Lower leg skin (tissue), 4 donors: ENCODE data around the gene OR2Z1. TPM values are rescaled to one million over a fixed set of nuclear protein-coding genes. Genes with fewer than 3 reads are reported as not detected.

Experiments used
- DNase-seq, 2 donors: peaks; one replicate each; pipeline ENCODE4 v3.0.0-alpha.2; 2019; ENCODE audit warnings: low spot score in 2 of 2
- H3K4me3 ChIP-seq: fragments of 200-600 bp; sonication (generic); 2 replicates; pipeline ENCODE4 v1.5.1; 2017; ENCODE audit warnings: mild to moderate bottlenecking, low read depth; ENCODE audit not compliant: poor library complexity, severe bottlenecking
- CTCF ChIP-seq, 3 donors: fragments of 450-650 bp; IDR thresholded peaks; one replicate each; pipeline ENCODE4 v1.5.1; 2016; ENCODE audit warnings: antibody characterized with exemption in 3 of 3, mild to moderate bottlenecking in 3 of 3, moderate library complexity in 2 of 3
- POLR2A ChIP-seq, 2 donors: fragments of 450-650 bp; IDR thresholded peaks; one replicate each; pipeline ENCODE4 v1.6.1; 2016 to 2017; ENCODE audit warnings: antibody characterized with exemption in 2 of 2, mild to moderate bottlenecking in 1 of 2, moderate library complexity in 1 of 2
- WGBS, 2 donors: methylation state at CpG; one replicate each; pipeline ENCODE4 v1.1.5; 2018; 5-methylcytosine and 5-hydroxymethylcytosine counted together
- intact Hi-C: fragments of 100-400 bp; cut with DNase I; formaldehyde crosslinking; loops from one replicate; pipeline ENCODE4 v1.15.0; 2023; ENCODE audit warnings: low total_unique reads
- total RNA-seq, 4 donors: library from RNA; depleted of rRNA; stranded (reverse); fragments of >200 nt; gene quantifications; one replicate each; pipeline ENCODE4 v1.1.0, GENCODE V29; 2016

Gene OR2Z1
- total RNA-seq, 4 donors from 2014 or later: not detected

DNA sequence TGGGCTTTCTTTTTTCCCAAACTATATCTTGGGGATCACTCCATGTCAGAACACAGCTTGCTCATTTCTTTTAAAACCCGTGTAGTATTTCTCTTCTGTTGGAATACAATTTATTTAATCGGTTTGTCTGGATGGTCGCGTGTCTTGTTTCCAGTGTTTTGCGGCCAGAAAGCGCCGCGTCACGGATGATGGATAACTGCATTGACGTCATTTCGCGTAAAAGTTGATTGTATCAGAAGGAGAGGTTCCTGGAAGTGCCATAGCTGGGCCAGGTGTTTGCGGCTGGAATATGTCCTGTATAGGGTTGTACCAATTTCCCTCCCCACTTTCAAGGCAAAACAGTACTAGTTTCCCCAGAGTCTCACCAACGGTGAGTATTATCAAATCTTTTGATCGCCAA lies 32.5 kb upstream of the OR2Z1 start:
- no peak overlapping the region for H3K4me3 ChIP-seq
- intact Hi-C loops: no loop called here
- DNase-seq: no peak
- TF ChIP-seq CTCF (IDR thresholded peaks at IDR 0.05) (no peak), POLR2A (IDR thresholded peaks at IDR 0.05) (no peak)
- 89 to 90% methylated on average over 15 of the region's 15 CpGs for WGBS, 2 donors

DNA sequence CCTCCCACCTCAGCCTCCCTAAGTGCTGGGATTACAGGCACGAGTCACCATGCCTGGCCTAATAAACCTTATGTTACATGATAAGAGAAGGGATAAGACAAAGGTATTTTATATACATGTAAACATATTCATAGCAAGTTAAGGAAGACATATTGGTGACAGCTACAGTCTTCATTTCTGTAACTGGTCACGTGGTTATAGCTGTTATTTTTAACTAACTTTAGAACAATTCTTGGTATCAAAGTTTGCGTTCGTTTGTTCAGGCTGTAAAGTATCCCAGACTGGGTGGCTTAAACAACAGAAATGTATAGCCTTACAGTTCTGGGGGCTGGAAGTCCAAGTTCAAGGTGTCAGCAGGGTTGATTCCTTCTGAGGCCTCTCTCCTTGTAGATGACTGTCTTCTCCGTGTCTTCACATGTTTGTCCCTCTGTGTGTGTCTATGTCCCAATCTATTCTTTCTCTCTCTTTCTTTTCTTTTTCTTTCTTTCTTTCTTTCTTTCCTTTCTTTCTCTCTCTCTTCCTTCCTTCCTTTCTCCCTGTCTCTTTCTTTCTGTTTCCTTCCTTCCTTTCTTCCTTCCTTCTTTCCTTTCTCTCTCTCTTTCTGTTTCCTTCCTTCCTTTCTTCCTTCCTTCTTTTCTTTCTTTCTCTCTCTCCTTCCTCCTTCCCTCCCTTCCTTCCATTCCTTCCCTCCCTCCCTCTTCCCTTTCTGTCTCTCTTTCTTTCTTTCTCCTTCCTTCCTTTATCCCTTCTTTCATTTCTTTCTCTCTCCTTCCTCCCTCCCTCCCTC lies 30.5 kb upstream of the OR2Z1 start:
- intact Hi-C loops: no loop called here
- no peak overlapping the region for H3K4me3 ChIP-seq
- DNase-seq: no peak
- WGBS, 2 donors: 52 to 62% methylated on average over 5 of the region's 5 CpGs
- TF ChIP-seq POLR2A (IDR thresholded peaks at IDR 0.05) (no peak), CTCF (IDR thresholded peaks at IDR 0.05) (no peak)

DNA sequence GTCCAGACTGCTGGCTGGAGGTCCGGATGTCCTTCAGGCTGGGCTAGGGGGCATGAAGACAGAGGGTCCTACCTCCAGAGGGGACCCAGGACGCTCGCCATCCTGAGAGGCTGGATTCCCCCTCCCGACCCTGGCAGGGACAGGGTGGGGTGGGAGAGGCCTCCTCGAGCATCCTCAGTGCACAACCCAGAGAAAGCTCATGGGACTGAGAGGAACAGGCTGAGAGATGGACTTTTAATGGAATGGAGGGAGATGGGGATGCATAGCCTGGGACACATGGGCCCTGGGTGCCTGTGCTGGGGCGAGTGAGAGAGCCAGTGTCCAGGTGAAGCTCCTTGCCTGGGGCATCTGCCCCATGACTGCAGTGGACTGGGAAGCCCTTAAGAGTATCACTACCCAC lies 25.9 kb upstream of the OR2Z1 start:
- no peak overlapping the region for H3K4me3 ChIP-seq
- 58 to 67% methylated on average over 6 of the region's 6 CpGs for WGBS, 2 donors
- intact Hi-C loops: no loop called here
- no peak for TF ChIP-seq CTCF (IDR thresholded peaks at IDR 0.05)
- no peak for TF ChIP-seq POLR2A (IDR thresholded peaks at IDR 0.05)
- DNase-seq: no peak

DNA sequence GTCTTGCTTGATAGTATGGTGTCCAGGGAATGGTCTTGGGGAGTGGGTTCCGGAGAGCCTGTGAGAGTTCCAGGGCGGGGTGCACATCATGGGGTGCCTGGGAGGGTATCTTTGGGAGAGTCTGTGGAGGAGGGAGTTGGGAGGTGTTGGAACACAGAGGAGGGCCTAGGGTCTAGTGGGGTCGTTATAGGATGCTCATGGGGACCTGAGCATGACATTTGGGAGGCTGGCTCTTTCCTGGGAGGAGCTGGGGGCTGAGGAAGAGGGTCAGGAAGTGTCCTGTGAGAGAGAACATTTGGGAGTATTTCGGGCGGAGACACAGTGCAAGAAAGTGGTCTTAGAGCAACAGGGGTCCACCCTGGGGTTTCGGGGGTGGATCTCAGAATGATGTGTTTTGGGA lies 25.5 kb upstream of the OR2Z1 start:
- no peak for DNase-seq
- no peak for TF ChIP-seq POLR2A (IDR thresholded peaks at IDR 0.05)
- no peak for TF ChIP-seq CTCF (IDR thresholded peaks at IDR 0.05)
- intact Hi-C loops: no loop called here
- no peak overlapping the region for H3K4me3 ChIP-seq
- 70 to 77% methylated on average over 6 of the region's 6 CpGs for WGBS, 2 donors

GRCh38 chr19:8696993-8697392 lies 24.4 kb upstream of the OR2Z1 start:
- TF ChIP-seq POLR2A (IDR thresholded peaks at IDR 0.05): no peak
- TF ChIP-seq CTCF (IDR thresholded peaks at IDR 0.05): no peak
- H3K4me3 ChIP-seq: no peak overlapping the region
- intact Hi-C loops: no loop called here
- 50 to 56% methylated on average over 1 of the region's 1 CpG for WGBS, 2 donors
- DNase-seq: no peak
